GM18951 (cell line): ENCODE data around the gene TMEM51.

Source experiments
- POLR2A ChIP-seq: IDR thresholded peaks from 4 replicates; pipeline ENCODE4 v1.6.1; 2011; ENCODE audit warnings: mild to moderate bottlenecking; ENCODE audit not compliant: insufficient read length, insufficient read depth; ENCODE audit errors: extremely low read depth
- in situ Hi-C: fragments of 300-500 bp; cut with MboI; formaldehyde crosslinking; loops from one replicate; pipeline ENCODE4 v1.12.0; 2022; ENCODE audit warnings: low sequenced_read_pairs, mixed read lengths, inconsistent platforms; ENCODE audit not compliant: unreplicated experiment

TMEM51 gene

DNA sequence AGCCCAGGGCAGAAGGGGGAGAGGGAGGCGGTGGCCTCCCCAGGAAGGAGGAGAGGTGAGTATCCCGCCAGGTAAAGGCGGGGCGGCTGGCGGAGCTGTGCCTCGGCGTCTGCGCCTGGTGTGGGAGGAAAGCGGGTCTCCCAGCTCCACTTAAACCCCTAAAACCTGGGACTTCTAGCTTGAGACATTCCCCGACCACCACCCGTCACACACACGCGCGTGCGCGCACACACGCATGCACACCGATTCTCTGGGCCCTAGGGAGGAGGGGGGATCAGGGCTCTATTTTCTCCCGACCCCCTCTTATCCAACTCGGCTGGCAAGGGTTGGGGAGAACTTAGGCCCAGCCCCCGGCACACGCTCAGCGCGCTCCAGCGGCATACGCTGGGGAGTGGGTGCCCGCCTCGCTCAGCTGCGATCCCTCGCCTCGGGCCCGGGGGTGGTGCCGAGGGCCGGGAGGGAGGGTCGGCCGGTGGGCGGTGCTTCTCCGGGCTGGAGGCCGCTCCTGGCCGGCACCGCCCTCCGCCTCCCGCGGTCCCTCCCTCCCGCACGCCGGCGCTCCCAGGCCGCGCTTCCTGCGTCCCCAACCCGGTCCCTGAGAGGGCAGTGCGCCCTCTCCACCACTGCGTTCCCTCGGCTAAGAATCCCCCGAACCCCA, at the start of gene TMEM51:
TMEM51 (plus strand) TSS at position 564 of the 658 bp plus-strand sequence. CDS start 61,341 bp downstream, outside the sequence.
- in situ Hi-C loops, result no loop called here
- TF ChIP-seq POLR2A, result peak; percentile 14

DNA sequence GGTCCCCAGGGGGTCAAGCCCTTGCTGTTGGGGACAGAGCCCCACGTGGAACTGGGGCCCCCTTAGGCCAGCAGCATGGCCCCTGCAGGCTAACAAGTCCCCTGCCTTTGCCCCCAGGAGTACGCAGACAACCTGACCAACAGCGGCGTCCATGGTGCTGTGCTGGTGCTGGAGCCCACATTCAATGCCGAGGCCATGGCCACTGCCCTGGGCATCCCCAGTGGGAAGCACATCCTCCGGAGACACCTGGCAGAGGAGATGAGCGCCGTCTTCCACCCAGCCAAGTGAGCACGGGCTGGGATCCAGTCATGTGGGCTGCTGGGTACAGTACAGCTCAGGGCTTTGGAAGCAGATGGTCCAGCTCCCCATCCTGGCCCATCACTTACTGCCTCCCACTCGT, 49.6 kb upstream of the TMEM51 start:
- in situ Hi-C loops, result no loop called here
- TF ChIP-seq POLR2A, result no peak

DNA sequence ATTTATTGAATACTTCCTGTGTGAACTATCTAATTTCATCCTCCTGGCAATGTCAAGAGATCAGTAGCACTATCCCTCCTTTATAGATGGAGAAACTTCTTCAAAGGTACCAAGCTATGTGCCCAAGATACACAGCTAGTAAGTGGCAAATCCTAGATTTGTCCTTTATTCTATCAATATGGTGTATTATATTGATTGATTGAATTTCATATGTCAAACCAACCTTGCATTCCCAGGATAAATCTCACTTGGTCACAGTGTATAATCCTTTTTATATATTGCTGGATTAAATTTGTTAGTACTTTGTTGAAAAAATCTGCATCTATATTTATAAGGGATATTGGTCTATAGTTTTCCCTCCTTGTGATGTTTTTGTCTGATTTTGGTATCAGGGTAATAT, 48.8 kb upstream of the TMEM51 start:
- TF ChIP-seq POLR2A, result no peak
- in situ Hi-C loops, result no loop called here

DNA sequence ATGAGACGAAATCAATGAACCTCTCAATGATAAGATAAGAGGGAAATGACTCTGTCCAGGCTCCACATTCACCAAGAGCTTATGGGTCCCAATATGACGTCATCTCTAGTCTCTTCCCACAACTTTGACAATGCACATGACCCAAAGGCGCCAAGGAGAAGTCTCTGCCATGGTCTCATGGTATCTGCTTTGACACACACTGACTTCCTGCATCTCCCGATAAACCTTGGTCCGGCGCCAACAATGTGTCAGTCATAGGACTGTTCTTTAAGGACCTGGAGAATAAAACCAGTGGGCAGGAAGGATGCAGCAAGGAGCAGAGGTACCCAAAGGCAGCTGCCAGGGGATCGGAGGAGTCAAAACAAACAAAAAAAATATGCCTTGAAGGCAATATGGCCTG, 46.9 kb upstream of the TMEM51 start:
- no peak for TF ChIP-seq POLR2A
- in situ Hi-C loops, result no loop called here

- in situ Hi-C loops, result no loop called here
- TF ChIP-seq POLR2A, result no peak
Observed at GRCh38 chr1:15107058-15107687, 46.4 kb upstream of the TMEM51 start.

- in situ Hi-C loops, result no loop called here
- no peak for TF ChIP-seq POLR2A
Observed at GRCh38 chr1:15107911-15108310, 45.6 kb upstream of the TMEM51 start.

GRCh38 chr1:15110128-15110866, 43.2 kb upstream of the TMEM51 start:
- in situ Hi-C loops, result no loop called here
- TF ChIP-seq POLR2A, result no peak

DNA sequence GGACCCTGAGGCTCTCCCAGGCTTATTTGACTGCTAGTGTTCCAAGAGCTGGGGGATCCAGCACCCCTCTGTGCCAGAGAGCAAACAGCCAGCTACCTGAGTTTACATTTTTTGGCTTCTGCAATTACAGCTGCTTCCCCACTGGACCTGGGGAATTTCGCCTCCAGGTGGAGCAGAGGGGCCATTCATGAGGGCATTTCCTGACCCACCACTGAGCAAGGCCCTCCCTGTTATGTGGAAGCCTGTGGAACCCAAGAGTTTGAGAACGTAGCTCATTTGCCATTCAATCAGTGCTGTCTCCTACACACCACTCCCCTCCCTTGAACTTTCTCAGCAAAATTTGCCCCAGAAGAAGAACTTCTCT, 42.7 kb upstream of the TMEM51 start:
- no peak for TF ChIP-seq POLR2A
- in situ Hi-C loops, result no loop called here

DNA sequence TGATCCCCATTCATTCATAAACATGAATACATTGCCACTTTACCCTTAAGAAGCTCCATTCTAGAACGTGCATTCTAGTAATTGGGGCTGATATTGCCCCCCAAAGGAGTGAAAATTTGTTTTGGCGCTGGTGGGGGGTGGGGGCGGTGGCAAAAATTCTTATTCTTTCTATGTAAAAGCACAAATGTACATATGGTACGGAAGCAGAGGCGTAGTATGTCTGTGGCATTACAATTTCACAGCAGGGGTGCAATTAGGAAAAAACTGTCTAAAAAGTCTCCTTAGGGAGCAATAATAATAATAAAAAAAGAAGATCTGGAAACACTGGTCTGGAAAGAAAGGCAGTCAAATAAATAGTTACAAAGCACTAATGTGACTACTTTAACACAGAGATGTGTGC, 40.4 kb upstream of the TMEM51 start:
- TF ChIP-seq POLR2A, result no peak
- in situ Hi-C loops, result no loop called here

DNA sequence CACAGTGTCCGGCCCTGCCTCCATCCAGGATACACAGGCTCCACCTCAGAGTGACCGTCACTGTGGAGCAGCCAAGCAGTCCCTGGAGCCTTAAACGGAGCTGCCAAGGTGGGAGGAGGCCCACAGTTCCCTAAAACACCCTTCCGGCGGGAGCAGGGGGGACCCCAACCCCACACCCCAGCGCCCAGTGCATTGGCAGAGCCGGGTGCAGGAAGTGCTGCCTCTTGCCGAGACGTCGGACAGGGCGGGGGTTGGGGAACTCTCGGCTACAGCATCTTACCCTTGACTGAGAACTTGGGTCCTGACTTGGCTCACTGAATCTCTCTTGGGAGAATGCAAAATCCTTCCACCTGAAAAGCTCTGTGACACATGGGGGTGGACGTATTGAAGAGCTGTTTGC, 38.7 kb upstream of the TMEM51 start:
- in situ Hi-C loops, result no loop called here
- TF ChIP-seq POLR2A, result no peak

- TF ChIP-seq POLR2A, result no peak
- in situ Hi-C loops, result no loop called here
Observed at GRCh38 chr1:15115542-15116330, 37.8 kb upstream of the TMEM51 start.

- in situ Hi-C loops, result no loop called here
- TF ChIP-seq POLR2A, result no peak
Observed at GRCh38 chr1:15116966-15117365, 36.6 kb upstream of the TMEM51 start.

GRCh38 chr1:15117671-15118325, 35.7 kb upstream of the TMEM51 start:
- no peak for TF ChIP-seq POLR2A
- in situ Hi-C loops, result no loop called here

GRCh38 chr1:15118579-15118978, 35.0 kb upstream of the TMEM51 start:
- TF ChIP-seq POLR2A, result no peak
- in situ Hi-C loops, result no loop called here
